Stimulated activated CD8-positive, alpha-beta memory T cell treated with anti-CD3 and anti-CD28 coated beads, Interleukin-15, amount 100 ng/mL, for 1 hour (primary cell): ENCODE results near the gene GSG1L.
"Not testable (repeated sequence)": the region's sequence is repeated elsewhere in the genome, so short reads cannot be mapped to it uniquely, and the experiment has no call there.

Experiments used
- DNase-seq: peaks from one replicate; pipeline ENCODE4 v3.0.0-alpha.2; 2020; ENCODE audit warnings: low read depth

Gene GSG1L

DNA sequence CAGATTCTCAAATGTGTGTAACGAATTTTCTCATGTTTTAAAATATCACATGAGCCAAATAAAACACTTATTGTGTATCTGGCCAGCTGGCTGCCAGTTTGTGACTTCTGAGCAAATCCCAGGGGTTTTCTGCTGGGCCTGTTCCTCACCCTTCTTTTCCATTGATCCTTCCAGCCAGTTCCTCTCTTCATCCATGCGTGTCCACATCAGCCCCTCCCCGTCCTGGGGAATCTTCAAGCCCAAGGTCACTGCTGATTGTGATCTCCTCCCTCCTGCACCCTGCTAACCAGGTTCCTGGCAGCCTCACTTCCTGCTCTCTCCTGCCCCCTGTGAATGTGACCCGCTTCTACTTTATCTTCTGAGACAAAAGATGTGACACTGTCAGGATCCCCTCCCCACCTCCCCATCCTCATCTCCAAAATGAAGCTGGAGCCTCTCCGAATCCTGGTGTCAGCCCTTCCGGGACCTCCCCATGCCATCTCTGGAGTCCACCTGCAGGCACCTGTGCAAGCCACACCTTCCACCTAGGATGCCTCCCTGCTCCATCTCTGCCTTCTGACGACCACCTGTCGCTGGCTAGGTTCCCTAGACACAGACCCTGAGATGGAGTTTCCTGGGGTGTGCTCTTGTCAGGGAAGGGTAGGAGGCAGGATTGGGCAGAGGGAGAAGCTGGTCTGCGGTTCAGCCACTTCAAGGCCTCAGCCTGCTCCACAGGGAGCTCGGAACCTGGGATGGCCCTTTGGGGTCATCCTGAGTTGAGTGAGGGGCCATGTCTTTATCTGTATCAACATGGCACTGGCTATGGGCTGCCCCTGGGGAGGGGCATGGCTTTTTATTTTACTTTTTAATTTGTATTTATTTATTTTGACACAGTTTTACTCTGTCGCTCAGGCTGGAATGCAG is 308.5 kb downstream of the GSG1L start:
- no peak for DNase-seq

DNA sequence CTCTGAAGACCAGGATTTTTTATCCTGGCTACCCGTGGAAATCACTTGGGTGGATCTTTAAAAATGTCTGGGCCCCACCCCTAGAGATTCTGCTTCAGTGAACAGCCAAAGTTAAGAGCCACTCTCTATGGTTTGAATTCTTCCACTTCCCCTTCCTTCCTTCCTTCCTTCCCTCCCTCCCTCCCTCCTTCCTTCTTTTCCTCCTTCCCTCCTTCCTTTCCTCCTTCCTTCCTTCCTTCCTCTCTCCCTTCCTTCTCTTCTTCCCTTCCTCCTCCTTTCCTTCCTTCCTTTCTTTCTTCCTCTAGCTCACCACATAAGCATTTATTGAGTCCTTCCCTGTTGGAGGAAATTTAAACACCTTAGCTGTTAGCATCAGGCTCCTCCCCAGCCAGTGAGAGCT is 310.0 kb downstream of the GSG1L start:
- no peak for DNase-seq

DNA sequence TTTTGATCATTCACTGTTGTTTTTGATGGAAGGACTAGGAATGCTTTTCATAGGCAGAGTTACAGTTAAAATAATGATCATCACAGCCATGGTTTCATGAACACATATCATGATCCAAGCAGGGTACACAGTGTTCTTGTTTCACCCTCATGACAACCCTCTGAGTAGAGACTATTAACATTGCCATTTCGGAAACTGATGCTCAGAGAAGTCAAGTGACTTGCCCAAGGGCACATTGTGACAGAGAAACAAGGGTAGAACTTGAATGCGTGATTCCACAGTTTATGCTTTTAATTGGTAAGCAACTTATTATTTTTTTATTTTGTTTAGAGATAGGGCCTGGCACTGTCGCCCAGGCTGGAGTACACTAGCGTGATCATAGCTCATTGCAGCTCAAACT is 311.3 kb downstream of the GSG1L start:
- no peak for DNase-seq

DNA sequence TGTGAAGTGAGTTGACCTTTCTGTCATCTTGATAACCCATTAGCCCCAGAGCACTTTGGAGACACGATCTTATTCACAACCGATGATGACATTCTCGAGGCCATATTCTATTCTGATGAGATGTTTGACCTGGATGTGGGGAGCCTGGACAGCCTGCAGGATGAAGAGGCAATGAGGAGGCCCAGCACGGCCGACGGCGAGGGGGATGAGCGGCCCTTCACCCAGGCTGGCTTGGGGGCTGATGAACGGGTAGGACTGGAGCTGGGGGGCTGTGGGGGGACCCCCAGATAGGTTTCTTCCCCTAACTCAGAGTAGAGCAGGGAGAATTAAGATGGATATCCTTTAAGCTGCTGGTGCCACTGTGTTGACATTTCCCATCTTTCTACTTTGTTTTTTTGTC is 311.8 kb downstream of the GSG1L start:
- no peak for DNase-seq

DNA sequence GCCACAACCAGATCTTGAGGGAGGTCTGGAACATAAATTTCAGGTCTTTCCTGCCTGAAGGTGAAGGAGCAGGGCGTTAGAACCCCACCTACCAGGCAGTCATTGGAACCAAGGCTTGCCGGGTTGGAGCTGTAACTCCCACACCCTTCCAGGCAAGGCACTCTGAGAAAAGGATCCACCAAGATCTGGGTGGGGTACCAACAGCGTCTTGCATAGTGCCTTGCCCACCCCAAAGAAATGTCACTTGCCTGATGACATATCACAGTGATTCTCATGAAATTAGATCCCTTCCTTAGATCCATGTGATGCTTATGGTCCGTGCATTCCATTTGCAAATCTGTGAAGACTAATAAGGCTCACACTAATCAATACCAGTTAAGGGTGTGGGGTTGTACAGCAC is 312.3 kb downstream of the GSG1L start:
- DNase-seq, result no peak

DNA sequence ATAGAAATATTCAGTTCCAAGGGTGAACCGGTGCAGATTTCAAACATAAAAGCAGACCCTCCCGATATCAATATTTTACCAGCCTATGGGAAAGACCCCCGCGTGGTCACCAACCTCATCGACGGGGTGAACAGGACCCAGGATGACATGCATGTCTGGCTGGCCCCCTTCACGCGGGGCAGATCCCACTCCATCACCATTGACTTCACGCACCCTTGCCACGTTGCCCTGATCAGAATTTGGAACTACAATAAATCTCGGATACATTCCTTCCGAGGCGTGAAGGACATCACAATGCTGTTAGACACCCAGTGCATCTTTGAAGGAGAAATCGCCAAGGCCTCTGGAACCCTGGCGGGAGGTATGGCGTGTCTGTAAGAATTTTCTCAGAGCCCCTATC is 313.6 kb downstream of the GSG1L start:
- DNase-seq, result no peak

DNA sequence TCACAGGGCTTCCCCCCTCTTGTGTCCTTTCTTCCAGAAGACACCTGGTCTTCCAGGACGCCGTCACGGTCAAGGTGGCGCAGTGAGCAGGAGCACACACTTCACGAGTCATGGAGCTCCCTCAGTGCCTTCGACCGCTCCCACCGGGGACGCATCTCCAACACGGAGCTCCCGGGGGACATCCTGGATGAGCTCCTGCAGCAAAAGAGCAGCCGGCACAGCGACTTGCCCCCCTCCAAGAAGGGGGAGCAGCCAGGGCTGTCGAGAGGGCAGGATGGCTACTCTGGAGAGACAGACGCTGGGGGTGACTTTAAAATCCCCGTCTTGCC is 314.0 kb downstream of the GSG1L start:
- DNase-seq, result no peak

DNA sequence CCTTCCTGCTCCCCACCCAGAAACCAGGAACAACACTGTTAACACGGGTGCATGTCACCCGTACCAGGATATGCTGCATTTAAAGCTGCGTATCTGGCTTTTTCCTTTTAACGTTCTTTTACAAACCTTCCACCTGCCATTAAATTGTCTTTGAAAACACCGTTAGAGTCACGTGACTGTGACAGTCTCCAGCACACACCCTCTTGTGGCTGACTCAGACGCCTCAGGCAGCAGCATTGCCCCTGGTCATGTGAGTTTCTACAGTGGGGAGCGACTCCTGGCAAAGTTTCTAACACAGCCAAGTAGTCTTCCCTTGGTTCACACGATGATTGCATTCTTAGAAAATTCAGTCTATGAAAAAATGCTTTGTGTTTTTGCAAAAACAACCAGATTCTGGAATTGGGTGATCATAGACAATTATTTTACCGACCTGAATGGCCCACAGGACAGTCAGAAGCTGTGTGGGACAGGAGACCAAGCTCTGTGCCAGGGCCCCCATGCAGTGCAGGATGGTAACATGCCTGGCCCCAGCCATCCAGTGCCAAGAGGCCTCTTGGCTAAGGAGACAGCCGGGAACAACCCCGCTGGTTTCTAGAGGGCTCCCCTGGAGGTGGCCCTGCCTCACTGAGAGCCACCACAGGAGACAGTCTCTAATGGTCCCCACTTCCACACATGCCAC is 314.5 kb downstream of the GSG1L start:
- DNase-seq, result no peak

DNA sequence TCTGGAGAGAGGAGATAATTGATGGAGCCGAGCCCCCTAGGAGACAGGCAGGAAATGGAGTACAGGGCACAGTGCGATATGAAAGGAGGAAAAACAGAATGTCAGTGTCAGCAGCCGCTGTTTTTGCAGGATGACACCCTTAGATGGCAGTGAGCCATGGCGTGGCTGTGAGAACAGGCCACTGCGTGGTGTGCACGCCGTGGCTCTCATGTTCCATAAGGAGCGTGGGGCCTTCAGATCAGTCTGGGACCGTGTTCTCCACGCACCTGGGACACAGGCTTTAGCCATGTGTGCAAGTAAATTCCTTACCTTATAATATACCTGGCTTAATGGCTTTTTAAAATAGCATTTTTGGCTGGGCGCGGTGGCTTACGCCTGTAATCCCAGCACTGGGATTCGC is 315.6 kb downstream of the GSG1L start:
- no peak for DNase-seq

DNA sequence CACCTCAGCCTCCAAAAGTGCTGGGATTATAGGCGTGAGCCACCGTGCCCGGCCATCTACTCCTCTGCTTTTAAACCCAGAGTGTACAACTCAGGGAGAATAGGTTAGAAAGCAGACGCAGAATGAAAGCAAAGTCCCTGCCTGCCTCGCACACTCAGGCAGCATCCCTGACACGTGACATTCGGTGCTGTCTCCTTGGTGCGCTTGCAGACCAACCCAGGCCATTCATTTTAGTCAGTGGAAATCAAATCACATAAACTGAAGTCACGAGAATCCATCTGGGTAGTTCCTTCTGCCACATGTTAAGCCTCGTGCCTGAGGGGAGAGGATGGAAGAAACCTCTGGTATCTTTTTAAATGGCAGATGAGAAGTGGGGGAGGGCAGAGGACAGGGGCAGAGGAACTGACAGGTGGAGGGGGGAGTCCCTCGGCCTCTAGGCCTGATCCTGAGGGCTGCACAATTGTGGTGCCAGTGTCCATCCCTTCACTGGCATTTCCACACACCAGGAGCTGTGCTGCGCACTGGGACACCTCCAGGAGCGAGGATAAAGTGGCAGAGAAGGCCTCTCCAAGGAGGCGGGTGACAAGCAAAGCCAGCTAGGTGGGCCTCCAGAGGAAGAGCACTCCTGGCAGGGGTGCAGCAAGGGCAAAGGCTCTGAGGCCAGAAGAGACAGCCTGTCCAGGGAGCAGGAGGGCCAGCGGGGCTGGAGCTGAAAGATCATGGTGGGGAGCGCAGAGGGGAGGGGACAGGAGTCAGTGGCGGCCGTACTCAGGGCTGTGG is 317.2 kb downstream of the GSG1L start:
- DNase-seq, result no peak

DNA sequence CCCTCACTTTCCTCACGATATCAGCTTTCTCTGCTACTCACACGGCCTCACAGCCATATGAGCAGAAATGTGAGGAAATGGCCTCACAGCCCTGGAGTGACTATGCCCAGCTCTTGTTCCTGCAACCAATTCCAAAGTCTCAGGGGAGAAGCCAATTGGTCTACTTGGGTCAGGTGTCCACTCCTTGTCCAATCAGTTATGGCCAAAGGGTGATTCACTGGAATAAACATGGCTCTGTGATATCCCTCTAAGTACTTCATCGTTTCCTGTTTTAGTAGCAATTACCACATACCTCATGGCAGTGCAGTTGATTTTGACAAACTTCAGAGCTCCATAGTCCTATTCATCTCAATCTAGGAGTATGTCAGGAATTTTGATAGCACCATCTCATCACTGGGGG is 318.2 kb downstream of the GSG1L start:
- DNase-seq, result no peak

DNA sequence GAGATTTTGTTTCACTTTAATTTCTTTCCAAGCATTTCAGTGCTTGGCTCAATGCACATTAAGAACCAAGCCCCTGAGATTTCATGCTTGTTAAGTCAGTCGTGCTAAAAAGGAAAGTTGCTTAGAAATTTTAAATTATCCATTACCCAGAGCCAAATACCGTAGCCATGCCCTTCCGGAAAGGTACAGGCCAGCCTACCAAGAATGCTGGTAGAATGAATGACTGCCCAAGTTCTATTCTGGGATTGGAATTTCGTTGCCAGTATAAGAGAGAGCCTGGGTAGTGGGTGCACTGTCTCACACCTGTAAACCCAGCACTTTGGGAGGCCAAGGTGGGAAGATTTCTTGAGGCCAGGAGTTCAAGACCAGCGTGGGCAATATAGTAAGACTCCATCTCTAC is 319.6 kb downstream of the GSG1L start:
- no peak for DNase-seq

DNA sequence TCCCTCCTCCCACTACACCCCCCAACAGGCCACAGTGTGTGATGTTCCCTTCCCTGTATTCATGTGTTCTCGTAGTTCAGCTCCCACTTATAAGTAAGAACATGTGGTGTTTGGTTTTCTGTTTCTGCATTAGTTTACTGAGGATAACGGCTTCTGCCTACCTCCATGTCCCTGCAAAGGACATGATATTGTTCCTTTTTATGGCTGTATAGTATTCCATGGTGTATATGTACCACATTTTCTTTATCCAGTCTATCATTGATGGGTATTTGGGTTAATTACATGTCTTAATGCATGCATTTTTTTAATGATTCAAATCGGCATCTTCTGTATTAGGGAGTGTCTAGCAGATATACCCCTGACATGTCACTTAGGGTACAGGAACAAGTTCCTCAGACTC is 320.5 kb downstream of the GSG1L start:
- not testable (repeated sequence) for DNase-seq

DNA sequence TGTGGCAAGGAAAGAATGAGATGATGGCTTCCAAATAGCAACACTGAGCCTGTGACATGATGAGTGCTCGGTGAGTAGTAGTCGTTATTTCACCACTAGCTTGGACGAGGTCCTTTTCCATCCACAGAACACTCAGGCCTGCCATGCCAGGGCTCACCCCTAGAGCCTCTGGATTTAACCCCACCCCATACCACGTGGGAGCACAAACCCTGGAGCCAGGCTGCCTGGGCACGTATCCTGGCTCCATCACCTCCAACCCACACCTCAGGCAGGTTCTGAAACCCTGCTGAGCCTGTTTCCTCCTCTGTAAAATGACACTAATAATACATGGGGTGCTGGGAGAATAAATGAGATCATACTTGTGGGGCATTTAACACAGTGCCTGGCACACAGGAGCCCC is 321.2 kb downstream of the GSG1L start:
- DNase-seq, result no peak

DNA sequence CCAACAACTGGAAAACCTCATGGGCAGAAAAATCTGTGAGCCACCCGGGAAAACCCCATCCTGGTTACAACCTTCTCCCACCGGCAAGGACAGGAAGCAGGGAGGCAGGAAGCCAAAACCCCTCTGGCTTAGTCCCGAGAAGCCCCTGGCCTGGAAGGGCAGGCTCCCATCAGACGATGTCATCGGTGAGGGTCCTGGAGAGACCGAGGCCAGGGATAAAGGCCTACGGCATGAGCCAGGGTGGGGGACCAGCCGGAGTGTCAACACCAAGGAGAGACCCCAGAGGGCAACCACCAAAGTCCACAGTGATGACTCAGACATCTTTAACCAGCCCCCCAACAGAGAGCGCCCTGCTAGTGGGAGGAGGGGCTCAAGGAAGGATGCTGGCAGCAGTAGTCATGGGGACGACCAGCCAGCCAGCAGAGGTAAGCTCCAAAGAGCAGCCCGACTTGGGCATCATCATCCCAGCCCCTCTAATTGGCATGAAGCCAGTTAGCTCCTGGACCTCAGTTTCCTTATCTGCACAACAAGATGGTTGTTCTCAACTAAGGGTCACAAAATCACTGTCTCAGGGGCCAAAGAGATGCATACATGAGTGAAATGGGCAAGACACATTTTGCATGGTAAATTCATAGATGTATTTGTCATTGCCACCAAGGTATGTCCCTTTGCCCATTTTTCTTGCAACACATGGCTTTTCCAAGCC is 322.9 kb downstream of the GSG1L start:
- no peak for DNase-seq

DNA sequence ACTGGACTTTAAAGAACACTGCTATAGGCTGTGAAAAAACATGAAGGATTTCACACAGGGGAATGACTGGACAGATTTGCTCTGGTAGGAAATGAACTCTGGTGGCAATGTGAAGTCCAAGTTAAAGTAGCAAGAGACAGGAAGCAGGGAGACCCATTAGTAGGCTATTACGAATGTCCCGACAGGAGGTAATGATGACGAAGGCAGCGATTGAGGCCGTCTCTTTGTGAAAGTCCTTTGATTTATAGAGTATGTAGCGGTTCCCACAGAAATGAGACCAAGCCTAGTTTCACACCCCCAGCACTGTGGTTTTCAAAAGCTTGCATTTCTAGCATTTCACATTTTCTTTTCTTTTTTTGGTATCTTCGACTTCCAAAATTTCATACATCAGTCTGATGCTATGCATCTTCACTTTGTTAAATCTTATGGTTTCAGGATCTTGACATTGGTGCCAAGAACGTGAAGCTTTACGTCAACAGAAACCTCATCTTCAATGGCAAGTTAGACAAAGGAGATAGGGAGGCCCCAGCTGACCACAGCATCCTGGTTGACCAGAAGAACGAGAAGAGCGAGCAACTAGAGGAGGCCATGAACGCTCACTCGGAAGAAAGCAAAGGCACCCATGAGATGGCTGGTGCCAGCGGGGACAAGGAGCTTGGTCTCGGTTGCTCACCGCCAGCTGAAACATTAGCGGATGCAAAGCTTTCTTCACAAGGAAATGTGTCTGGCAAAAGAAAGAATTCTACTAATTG is 323.7 kb downstream of the GSG1L start:
- no peak for DNase-seq

DNA sequence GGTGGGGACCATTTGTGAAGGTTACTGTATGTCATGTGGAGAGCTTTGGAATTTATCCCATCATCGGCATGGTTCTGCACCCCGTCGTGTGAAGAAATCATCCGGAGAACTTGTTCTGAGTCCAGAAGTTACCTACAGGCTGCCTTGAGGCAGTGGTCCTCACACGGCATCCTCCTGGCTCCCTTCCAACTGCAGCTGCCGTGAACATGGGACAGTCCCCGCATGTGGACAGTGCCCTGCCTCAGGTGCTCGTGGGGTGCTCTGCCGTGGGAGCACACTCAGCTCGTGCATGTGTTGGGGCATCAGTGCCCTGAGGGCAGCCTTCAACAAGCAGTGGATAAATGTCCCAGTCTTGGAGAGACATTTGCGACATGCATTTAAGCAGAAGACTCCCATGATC is 324.9 kb downstream of the GSG1L start:
- DNase-seq, result no peak
